SK-N-SH treated with all-trans-retinoic acid at 6 μM for 48 hours (cell line): ENCODE measurements around the gene SVIL.

ENCODE experiments used
- ARNTL ChIP-seq: fragments of 450-650 bp; formaldehyde crosslinking; IDR thresholded peaks from 2 replicates; pipeline ENCODE4 v1.5.0; 2020; ENCODE audit warnings: low read depth, mild to moderate bottlenecking, moderate library complexity, borderline replicate concordance
- ESRRG ChIP-seq: fragments of 250-450 bp; sonication (Bioruptor Pico); IDR thresholded peaks from 2 replicates; pipeline ENCODE4 v1.6.1; 2021; ENCODE audit warnings: mild to moderate bottlenecking
- ISL1 ChIP-seq: fragments of 250-450 bp; sonication (Bioruptor Pico); IDR thresholded peaks from 2 replicates; pipeline ENCODE4 v2.1.2; 2022; ENCODE audit warnings: mild to moderate bottlenecking, moderate library complexity
- OSR1 ChIP-seq: fragments of 250-450 bp; sonication (Bioruptor Pico); IDR thresholded peaks from 2 replicates; pipeline ENCODE4 v1.8.0; 2022; ENCODE audit warnings: moderate library complexity, mild to moderate bottlenecking, inconsistent platforms
- PPARA ChIP-seq: fragments of 250-450 bp; sonication (Bioruptor Pico); IDR thresholded peaks from 2 replicates; pipeline ENCODE4 v1.5.0; 2020; ENCODE audit warnings: mild to moderate bottlenecking, borderline replicate concordance
- RARB ChIP-seq: fragments of 250-450 bp; sonication (Bioruptor Pico); IDR thresholded peaks from 2 replicates; pipeline ENCODE4 v1.8.0; 2021; ENCODE audit warnings: mild to moderate bottlenecking, moderate library complexity
- SNAI2 ChIP-seq: fragments of 250-450 bp; sonication (Bioruptor Pico); IDR thresholded peaks from 2 replicates; pipeline ENCODE4 v1.5.0; 2020; ENCODE audit warnings: mild to moderate bottlenecking, moderate library complexity
- TCF4 ChIP-seq: fragments of 250-450 bp; sonication (Bioruptor Pico); IDR thresholded peaks from 2 replicates; pipeline ENCODE4 v1.8.0; 2021; ENCODE audit warnings: mild to moderate bottlenecking, moderate library complexity, borderline replicate concordance
- TSHZ2 ChIP-seq: fragments of 250-450 bp; sonication (Bioruptor Pico); IDR thresholded peaks from 2 replicates; pipeline ENCODE4 v1.5.0; 2020; ENCODE audit warnings: mild to moderate bottlenecking, moderate library complexity
- ZNF565 ChIP-seq: fragments of 450-650 bp; formaldehyde crosslinking; conservative IDR thresholded peaks from 2 replicates; pipeline ENCODE4 v1.5.0; 2020; ENCODE audit warnings: low read depth, mild to moderate bottlenecking, moderate library complexity
- ZNF70 ChIP-seq: fragments of 450-650 bp; formaldehyde crosslinking; IDR thresholded peaks from 2 replicates; pipeline ENCODE4 v1.5.0; 2020; ENCODE audit warnings: mild to moderate bottlenecking, moderate library complexity
- TF ChIP-seq, protein P1 (sequence below): fragments of 250-450 bp; sonication (Bioruptor Pico); IDR thresholded peaks from 2 replicates; pipeline ENCODE4 v1.5.1; 2020; ENCODE audit warnings: low read depth, mild to moderate bottlenecking, moderate library complexity
- TF ChIP-seq, protein P2 (sequence below): fragments of 250-450 bp; sonication (Bioruptor Pico); IDR thresholded peaks from 2 replicates; pipeline ENCODE4 v1.8.0; 2020; ENCODE audit warnings: mild to moderate bottlenecking, moderate library complexity, borderline replicate concordance
- TF ChIP-seq, protein P3 (sequence below): fragments of 250-450 bp; sonication (Bioruptor Pico); IDR thresholded peaks from 2 replicates; pipeline ENCODE4 v1.5.1; 2021; ENCODE audit warnings: mild to moderate bottlenecking, moderate library complexity

GRCh38 chr10:29588629-29589421 is 45.9 kb downstream of the SVIL start:
- no peak for TF ChIP-seq RARB (CRISPR knock-in tag)
- TF ChIP-seq ISL1 (CRISPR knock-in tag): peak; percentile 20; the same call in 1 of the 2 replicates
- TF ChIP-seq, protein P1, sequence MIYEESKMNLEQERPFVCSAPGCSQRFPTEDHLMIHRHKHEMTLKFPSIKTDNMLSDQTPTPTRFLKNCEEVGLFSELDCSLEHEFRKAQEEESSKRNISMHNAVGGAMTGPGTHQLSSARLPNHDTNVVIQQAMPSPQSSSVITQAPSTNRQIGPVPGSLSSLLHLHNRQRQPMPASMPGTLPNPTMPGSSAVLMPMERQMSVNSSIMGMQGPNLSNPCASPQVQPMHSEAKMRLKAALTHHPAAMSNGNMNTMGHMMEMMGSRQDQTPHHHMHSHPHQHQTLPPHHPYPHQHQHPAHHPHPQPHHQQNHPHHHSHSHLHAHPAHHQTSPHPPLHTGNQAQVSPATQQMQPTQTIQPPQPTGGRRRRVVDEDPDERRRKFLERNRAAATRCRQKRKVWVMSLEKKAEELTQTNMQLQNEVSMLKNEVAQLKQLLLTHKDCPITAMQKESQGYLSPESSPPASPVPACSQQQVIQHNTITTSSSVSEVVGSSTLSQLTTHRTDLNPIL: no peak
- no peak for TF ChIP-seq ESRRG (CRISPR knock-in tag)
- TF ChIP-seq TSHZ2: no peak
- TF ChIP-seq TCF4 (CRISPR knock-in tag): no peak
- no peak for TF ChIP-seq ARNTL (CRISPR knock-in tag)
- no peak for TF ChIP-seq ZNF70
- no peak for TF ChIP-seq SNAI2 (CRISPR knock-in tag)
- TF ChIP-seq, protein P2, sequence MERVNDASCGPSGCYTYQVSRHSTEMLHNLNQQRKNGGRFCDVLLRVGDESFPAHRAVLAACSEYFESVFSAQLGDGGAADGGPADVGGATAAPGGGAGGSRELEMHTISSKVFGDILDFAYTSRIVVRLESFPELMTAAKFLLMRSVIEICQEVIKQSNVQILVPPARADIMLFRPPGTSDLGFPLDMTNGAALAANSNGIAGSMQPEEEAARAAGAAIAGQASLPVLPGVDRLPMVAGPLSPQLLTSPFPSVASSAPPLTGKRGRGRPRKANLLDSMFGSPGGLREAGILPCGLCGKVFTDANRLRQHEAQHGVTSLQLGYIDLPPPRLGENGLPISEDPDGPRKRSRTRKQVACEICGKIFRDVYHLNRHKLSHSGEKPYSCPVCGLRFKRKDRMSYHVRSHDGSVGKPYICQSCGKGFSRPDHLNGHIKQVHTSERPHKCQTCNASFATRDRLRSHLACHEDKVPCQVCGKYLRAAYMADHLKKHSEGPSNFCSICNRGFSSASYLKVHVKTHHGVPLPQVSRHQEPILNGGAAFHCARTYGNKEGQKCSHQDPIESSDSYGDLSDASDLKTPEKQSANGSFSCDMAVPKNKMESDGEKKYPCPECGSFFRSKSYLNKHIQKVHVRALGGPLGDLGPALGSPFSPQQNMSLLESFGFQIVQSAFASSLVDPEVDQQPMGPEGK: no peak
- TF ChIP-seq ZNF565 (CRISPR knock-in tag): no peak
- no peak for TF ChIP-seq OSR1 (CRISPR knock-in tag)
- TF ChIP-seq PPARA (CRISPR knock-in tag): no peak
- TF ChIP-seq, protein P3, sequence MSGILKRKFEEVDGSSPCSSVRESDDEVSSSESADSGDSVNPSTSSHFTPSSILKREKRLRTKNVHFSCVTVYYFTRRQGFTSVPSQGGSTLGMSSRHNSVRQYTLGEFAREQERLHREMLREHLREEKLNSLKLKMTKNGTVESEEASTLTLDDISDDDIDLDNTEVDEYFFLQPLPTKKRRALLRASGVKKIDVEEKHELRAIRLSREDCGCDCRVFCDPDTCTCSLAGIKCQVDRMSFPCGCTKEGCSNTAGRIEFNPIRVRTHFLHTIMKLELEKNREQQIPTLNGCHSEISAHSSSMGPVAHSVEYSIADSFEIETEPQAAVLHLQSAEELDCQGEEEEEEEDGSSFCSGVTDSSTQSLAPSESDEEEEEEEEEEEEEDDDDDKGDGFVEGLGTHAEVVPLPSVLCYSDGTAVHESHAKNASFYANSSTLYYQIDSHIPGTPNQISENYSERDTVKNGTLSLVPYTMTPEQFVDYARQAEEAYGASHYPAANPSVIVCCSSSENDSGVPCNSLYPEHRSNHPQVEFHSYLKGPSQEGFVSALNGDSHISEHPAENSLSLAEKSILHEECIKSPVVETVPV (CRISPR knock-in tag): no peak
